Activated CD4-positive, alpha-beta memory T cell treated with anti-CD3 and anti-CD28 coated beads, Interleukin-2, amount 10 ng/mL, durations not matched to agents 7 days and 5 days (primary cell): ENCODE results near the gene WBP11. TPM values are rescaled to one million over a fixed set of nuclear protein-coding genes. Genes with fewer than 3 reads are reported as not detected.

Experiments
- CTCF ChIA-PET: fragments of 350-600 bp; sonication (Branson Sonifier 250); formaldehyde crosslinking; loops from one replicate; lab custom pipeline; 2021; ENCODE audit warnings: antibody characterized with exemption, inconsistent platforms; lab: Charles Lee
- POLR2A ChIA-PET: fragments of 350-600 bp; sonication (Branson Sonifier 250); formaldehyde crosslinking; loops from one replicate; lab custom pipeline; 2021; ENCODE audit warnings: antibody characterized with exemption; lab: Charles Lee
- DNase-seq: peaks from one replicate; pipeline ENCODE4 v3.0.0-alpha.2; 2020
- H3K27ac Mint-ChIP-seq: one replicate; pipeline ENCODE4 v1.8.0; 2021; ENCODE audit warnings: mild to moderate bottlenecking, mixed read lengths
- H3K27me3 Mint-ChIP-seq: one replicate; pipeline ENCODE4 v1.8.0; 2021; ENCODE audit warnings: mixed read lengths
- H3K36me3 Mint-ChIP-seq: one replicate; pipeline ENCODE4 v1.8.0; 2021; ENCODE audit warnings: low read depth, mixed read lengths
- H3K4me1 Mint-ChIP-seq: one replicate; pipeline ENCODE4 v1.8.0; 2021; ENCODE audit warnings: mixed read lengths
- H3K4me3 Mint-ChIP-seq: one replicate; pipeline ENCODE4 v1.8.0; 2021; ENCODE audit warnings: mild to moderate bottlenecking, mixed read lengths
- H3K9me3 Mint-ChIP-seq: one replicate; pipeline ENCODE4 v1.8.0; 2021; ENCODE audit warnings: mixed read lengths
- total RNA-seq, 2 experiments: library from RNA; stranded (reverse); gene quantifications; one replicate each; pipeline ENCODE4 v1.2.3, GENCODE V29; 2021

WBP11 gene
- total RNA-seq, 2 experiments from 2014 or later = 91.1 to 92.7 TPM

DNA sequence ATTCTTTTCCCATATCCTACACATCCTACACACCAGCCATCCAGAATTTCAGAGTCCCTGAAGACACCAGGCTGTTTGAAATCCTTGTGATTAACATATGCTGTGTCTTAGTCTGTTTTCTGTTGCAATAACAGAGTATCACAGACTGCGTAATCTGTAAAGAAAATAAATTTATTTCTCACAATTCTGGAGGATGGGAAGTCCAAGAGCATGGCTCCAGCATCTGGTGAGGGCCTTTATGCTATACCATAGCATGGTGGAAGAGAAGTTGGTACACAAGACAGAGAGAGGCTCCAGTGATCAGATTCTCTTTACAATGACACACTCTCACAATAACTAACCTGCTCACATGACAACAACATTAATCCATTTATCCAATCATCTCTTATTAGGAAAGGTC, 36.0 kb upstream of the WBP11 start:
- no peaks in the 10 kb centered on the region for H3K36me3 Mint-ChIP-seq
- peaks cover 10% of the 10 kb centered on the region for H3K27me3 Mint-ChIP-seq
- no peak overlapping the region for H3K27ac Mint-ChIP-seq
- CTCF ChIA-PET = interaction anchor here (1.7 kb wide), 1 partner anchor 156 kb away, joined by 3 read pairs; no protein-coding TSS in a partner anchor
- H3K4me1 Mint-ChIP-seq = no peaks in the 10 kb centered on the region
- no peaks in the 10 kb centered on the region for H3K9me3 Mint-ChIP-seq
- DNase-seq = no peak
- no peak overlapping the region for H3K4me3 Mint-ChIP-seq
- POLR2A ChIA-PET = no interaction called here

- no peak overlapping the region for H3K4me3 Mint-ChIP-seq
- ChIA-PET POLR2A (interaction anchor here (0.6 kb wide), 1 partner anchor 33 kb away, joined by 3 read pairs; the partner anchor contains the start of genes C12orf60 and WBP11), CTCF (interaction anchor here (1.1 to 1.9 kb wide), 2 partner anchors 11 to 385 kb away, joined by 3 to 7 read pairs; partner anchors contain the start of gene RERG)
- H3K4me1 Mint-ChIP-seq = no peaks in the 10 kb centered on the region
- H3K27me3 Mint-ChIP-seq = peaks cover 14% of the 10 kb centered on the region
- H3K27ac Mint-ChIP-seq = no peak overlapping the region
- no peaks in the 10 kb centered on the region for H3K9me3 Mint-ChIP-seq
- H3K36me3 Mint-ChIP-seq = no peaks in the 10 kb centered on the region
- DNase-seq = no peak
Observed at GRCh38 chr12:14836336-14837210, 33.3 kb upstream of the WBP11 start.

GRCh38 chr12:14834509-14834908, 31.2 kb upstream of the WBP11 start:
- no peak overlapping the region for H3K27ac Mint-ChIP-seq
- H3K4me3 Mint-ChIP-seq = no peak overlapping the region
- DNase-seq = no peak
- no peaks in the 10 kb centered on the region for H3K9me3 Mint-ChIP-seq
- no peaks in the 10 kb centered on the region for H3K4me1 Mint-ChIP-seq
- CTCF ChIA-PET = no interaction called here
- H3K27me3 Mint-ChIP-seq = peaks cover 12% of the 10 kb centered on the region
- no peaks in the 10 kb centered on the region for H3K36me3 Mint-ChIP-seq
- POLR2A ChIA-PET = no interaction called here

- H3K36me3 Mint-ChIP-seq = no peaks in the 10 kb centered on the region
- ChIA-PET CTCF (no interaction called here), POLR2A (no interaction called here)
- no peak overlapping the region for H3K27ac Mint-ChIP-seq
- no peak for DNase-seq
- H3K4me1 Mint-ChIP-seq = no peaks in the 10 kb centered on the region
- H3K27me3 Mint-ChIP-seq = peaks cover 10% of the 10 kb centered on the region
- no peak overlapping the region for H3K4me3 Mint-ChIP-seq
- no peaks in the 10 kb centered on the region for H3K9me3 Mint-ChIP-seq
Observed at GRCh38 chr12:14833952-14834351, 30.7 kb upstream of the WBP11 start.

DNA sequence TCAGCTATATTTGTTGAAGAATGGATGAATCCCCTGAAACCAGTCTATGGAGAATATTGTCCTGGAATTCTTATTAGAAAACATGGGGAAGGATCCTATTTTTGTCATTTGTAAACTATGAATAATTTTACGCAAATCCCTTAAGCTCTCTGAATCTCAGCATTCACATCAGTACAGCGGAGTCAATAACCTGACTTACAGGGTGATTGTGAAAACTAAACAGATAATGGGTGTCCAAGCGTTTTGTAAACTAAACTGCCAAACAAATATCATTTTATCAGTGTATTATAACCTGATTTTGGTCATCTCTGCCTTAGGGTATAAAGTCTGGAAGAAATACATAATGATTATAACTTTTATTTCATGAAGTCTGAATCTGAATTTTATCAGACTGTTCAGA, 30.1 kb upstream of the WBP11 start:
- no peaks in the 10 kb centered on the region for H3K9me3 Mint-ChIP-seq
- no peaks in the 10 kb centered on the region for H3K36me3 Mint-ChIP-seq
- POLR2A ChIA-PET = no interaction called here
- no peaks in the 10 kb centered on the region for H3K4me1 Mint-ChIP-seq
- H3K27me3 Mint-ChIP-seq = peaks cover 8% of the 10 kb centered on the region
- CTCF ChIA-PET = interaction anchor here (1.0 kb wide), 1 partner anchor 64 kb away, joined by 4 read pairs; no protein-coding TSS in a partner anchor
- DNase-seq = no peak
- H3K27ac Mint-ChIP-seq = no peak overlapping the region
- H3K4me3 Mint-ChIP-seq = no peak overlapping the region

- Mint-ChIP-seq H3K4me1 (no peaks in the 10 kb centered on the region), H3K27me3 (peaks cover 2% of the 10 kb centered on the region), H3K4me3 (no peak overlapping the region), H3K36me3 (no peaks in the 10 kb centered on the region), H3K9me3 (no peaks in the 10 kb centered on the region), H3K27ac (no peak overlapping the region)
- CTCF ChIA-PET = no interaction called here
- POLR2A ChIA-PET = no interaction called here
- no peak for DNase-seq
Observed at GRCh38 chr12:14828892-14829291, 25.6 kb upstream of the WBP11 start.

- H3K4me3 Mint-ChIP-seq = no peak overlapping the region
- no peak for DNase-seq
- no peak overlapping the region for H3K27ac Mint-ChIP-seq
- CTCF ChIA-PET = no interaction called here
- POLR2A ChIA-PET = no interaction called here
- peaks cover 7% of the 10 kb centered on the region for H3K4me1 Mint-ChIP-seq
- H3K36me3 Mint-ChIP-seq = no peaks in the 10 kb centered on the region
- no peaks in the 10 kb centered on the region for H3K27me3 Mint-ChIP-seq
- no peaks in the 10 kb centered on the region for H3K9me3 Mint-ChIP-seq
Observed at GRCh38 chr12:14827043-14827442, 23.8 kb upstream of the WBP11 start.

DNA sequence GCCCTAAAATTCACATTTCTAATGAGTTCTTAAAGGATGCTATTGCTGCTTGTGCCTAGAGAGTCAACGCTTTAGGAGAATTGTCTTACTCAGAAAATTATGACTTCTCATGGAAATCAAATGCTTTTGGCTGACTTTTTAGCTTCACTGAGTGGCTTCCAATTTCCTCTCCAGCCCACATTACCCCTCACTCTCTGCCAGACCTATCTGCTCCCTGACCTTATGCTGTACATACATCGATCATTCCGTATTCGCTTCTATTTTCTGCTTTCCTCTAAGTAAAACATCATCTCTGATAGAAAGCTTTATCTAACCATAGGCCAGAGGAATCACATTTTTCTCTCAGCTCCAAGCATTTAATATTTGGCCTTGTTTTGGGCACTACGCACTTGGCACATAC, 23.2 kb upstream of the WBP11 start:
- Mint-ChIP-seq H3K36me3 (no peaks in the 10 kb centered on the region), H3K4me1 (peaks cover 7% of the 10 kb centered on the region)
- POLR2A ChIA-PET = interaction anchor here (0.9 kb wide), 1 partner anchor 323 kb away, joined by 3 read pairs; no protein-coding TSS in a partner anchor

GRCh38 chr12:14825256-14825655, 22.0 kb upstream of the WBP11 start:
- no peaks in the 10 kb centered on the region for H3K9me3 Mint-ChIP-seq
- no peaks in the 10 kb centered on the region for H3K36me3 Mint-ChIP-seq
- ChIA-PET POLR2A (interaction anchor here (1.2 kb wide), 1 partner anchor 55 kb away, joined by 5 read pairs; a partner anchor contains a TSS), CTCF (no interaction called here)
- H3K27me3 Mint-ChIP-seq = no peaks in the 10 kb centered on the region
- H3K4me3 Mint-ChIP-seq = no peak overlapping the region
- DNase-seq = no peak
- H3K4me1 Mint-ChIP-seq = peaks cover 7% of the 10 kb centered on the region
- no peak overlapping the region for H3K27ac Mint-ChIP-seq

More for the DNA sequence above, 23.2 kb upstream of the WBP11 start:
- DNase-seq = no peak
- Mint-ChIP-seq H3K27ac (no peak overlapping the region), H3K4me3 (no peak overlapping the region), H3K9me3 (no peaks in the 10 kb centered on the region), H3K27me3 (no peaks in the 10 kb centered on the region)
- CTCF ChIA-PET = no interaction called here

DNA sequence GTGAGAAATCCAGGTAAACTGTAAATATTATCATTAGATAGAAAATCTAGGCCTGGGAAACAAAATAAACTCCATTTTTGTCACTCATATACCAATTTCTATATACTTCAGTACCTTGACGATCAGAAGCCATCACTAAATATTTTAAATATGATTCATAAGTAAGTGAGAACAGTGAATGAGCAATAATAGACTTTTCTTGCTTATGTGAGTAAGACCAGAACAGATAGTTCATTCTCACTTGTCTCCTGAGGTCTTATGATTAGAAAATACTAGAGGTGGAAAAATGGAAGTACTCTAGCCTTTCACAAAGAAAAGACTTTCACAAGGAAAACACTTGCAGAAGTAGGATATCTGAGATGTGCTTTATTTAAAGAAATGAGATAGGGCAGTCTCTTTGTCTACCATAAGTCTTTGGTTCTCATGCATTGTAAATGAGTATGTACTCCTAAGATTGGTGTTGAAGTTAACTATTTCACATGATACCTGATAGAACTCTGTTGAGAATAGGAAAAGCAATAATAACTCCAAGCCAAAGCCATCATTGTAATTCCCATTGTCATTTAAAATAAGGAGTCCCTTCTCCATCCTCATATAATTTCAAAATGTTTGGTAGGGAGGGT, 20.8 kb upstream of the WBP11 start:
- POLR2A ChIA-PET = interaction anchor here (1.2 kb wide), 1 partner anchor 54 kb away, joined by 5 read pairs; a partner anchor contains a TSS
- Mint-ChIP-seq H3K27me3 (no peaks in the 10 kb centered on the region), H3K27ac (no peak overlapping the region), H3K9me3 (no peaks in the 10 kb centered on the region), H3K36me3 (no peaks in the 10 kb centered on the region), H3K4me3 (no peak overlapping the region), H3K4me1 (peaks cover 7% of the 10 kb centered on the region)
- DNase-seq = no peak
- CTCF ChIA-PET = no interaction called here

DNA sequence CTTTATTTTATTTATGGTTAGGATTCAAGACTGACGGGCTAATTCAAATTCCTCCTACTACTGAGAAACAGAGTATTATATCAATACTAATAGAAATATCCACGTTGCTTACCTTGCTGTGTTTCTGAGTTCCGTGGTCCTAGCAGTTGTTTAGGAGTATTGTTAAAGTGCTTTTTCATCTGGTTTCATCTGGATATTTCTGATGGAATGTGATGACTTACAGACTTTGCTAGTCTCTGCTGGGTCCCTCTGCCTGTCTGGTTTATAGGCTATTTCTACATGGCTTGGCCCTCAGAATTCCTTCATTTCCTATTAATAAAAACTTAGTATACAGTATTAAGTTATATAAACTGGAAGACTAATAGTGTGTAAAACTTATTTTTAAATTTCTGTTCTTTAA, 10.7 kb upstream of the WBP11 start, which contains the start of gene SMCO3:
Gene SMCO3, minus strand, starts transcription at position 169 of the 400 bp plus-strand sequence. CDS start 7,502 bp downstream, outside the sequence.
- no peak within 1 kb of the TSS for H3K27ac Mint-ChIP-seq
- no peak for DNase-seq
- no peak within 1 kb of the TSS for H3K4me3 Mint-ChIP-seq
- ChIA-PET POLR2A (interaction anchor here (1.0 kb wide), 1 partner anchor 9 kb away, joined by 4 read pairs; no protein-coding TSS in a partner anchor), CTCF (no interaction called here)
- H3K9me3 Mint-ChIP-seq = peaks cover 4% of the 10 kb centered on the region
- peaks cover 3% of the 10 kb centered on the region for H3K27me3 Mint-ChIP-seq
- peaks cover 24% of the 10 kb centered on the region for H3K4me1 Mint-ChIP-seq
- peaks cover 3% of the 10 kb centered on the region for H3K36me3 Mint-ChIP-seq

DNA sequence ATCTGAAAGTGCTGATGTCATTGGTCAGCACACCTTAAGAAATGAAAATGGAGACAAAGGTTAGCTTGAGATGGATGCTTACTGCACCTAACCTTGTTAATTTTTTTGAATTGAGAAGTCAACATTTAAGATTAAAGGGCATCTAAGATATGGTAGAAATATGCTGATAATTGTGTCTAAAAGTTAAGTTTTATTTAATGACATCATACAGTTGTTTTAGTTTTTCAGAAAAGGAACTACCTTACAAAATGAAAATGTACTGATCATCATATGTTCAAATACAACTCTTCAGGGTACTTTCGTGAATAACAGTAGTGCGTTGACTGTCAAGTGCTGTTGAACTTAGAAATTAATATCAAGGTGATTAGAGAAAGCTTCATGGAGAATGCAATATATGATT, 8.2 kb upstream of the WBP11 start:
- Mint-ChIP-seq H3K4me1 (peaks cover 12% of the 10 kb centered on the region), H3K27ac (no peak overlapping the region), H3K4me3 (no peak overlapping the region), H3K27me3 (no peaks in the 10 kb centered on the region), H3K36me3 (no peaks in the 10 kb centered on the region), H3K9me3 (no peaks in the 10 kb centered on the region)
- POLR2A ChIA-PET = interaction anchor here (2.2 to 3.6 kb wide), 2 partner anchors 37 to 41 kb away, joined by 9 to 16 read pairs; a partner anchor contains a TSS
- no peak for DNase-seq
- CTCF ChIA-PET = interaction anchor here (0.7 to 1.7 kb wide), 4 partner anchors 35 to 410 kb away, joined by 3 to 9 read pairs (median 3); partner anchors contain the start of gene RERG
